HG02970 (cell line): ENCODE results near the gene MBTPS2.
"Not testable (repeated sequence)": the region's sequence is repeated elsewhere in the genome, so short reads cannot be mapped to it uniquely, and the experiment has no call there.

Experiments used
- ATAC-seq: cut with Tn5 transposase; IDR thresholded peaks from one replicate; pipeline ENCODE4 v1.9.1; 2021; ENCODE audit warnings: mild to moderate bottlenecking, moderate library complexity, moderate number of reproducible peaks; ENCODE audit not compliant: unreplicated experiment, low FRiP score

MBTPS2 gene

GRCh38 chrX:21839334-21840192 is at the start of gene MBTPS2:
TSS of gene MBTPS2 (plus strand) at chrX:21839617. CDS start at chrX:21839735, 118 bp downstream.
- ATAC-seq, result peak; percentile 70

- ATAC-seq, result no peak
These were observed 40.7 kb upstream of the MBTPS2 start for GRCh38 chrX:21798677-21799219.

DNA sequence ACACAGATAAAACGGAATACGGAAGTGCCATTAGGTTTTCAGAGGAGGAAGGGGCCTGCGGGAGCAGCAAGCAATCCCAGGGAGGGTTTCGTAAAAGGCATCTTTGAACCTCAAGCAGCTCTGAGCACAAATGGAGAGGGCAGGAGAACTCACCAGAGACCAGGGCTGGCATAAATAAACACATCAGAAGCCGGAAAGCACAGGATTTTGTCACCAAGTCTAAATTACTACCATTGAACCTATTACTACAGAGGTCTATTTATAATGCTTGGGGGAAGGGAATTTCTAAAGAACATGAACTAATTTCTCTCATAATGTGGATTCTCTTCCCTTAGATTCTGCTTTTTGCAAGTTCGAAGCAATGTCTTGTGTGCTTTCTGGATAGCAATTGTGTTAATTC is 39.6 kb upstream of the MBTPS2 start:
- no peak for ATAC-seq

- no peak for ATAC-seq
These were observed 39.1 kb upstream of the MBTPS2 start for GRCh38 chrX:21800344-21800770.

- ATAC-seq, result no peak
These were observed 37.3 kb upstream of the MBTPS2 start for GRCh38 chrX:21802054-21802670.

DNA sequence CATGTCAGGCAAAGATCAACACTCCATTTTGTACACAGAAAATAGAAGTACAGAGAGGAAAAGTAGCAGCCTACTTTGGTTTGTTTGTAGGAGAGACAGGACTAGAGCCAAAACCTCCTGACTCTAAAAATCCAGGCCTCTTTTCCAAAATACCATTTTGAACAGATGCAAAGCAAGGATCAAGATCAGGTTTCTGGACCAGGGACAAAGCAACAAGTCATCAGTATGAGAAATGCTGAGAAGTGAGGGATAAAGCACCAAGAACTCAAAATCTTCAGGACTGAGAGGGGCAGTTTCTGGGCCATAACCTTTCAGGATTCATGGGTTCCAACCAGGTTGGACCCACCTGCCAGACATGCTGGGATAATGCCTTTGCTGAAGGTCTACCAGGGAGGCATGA is 36.6 kb upstream of the MBTPS2 start:
- no peak for ATAC-seq

DNA sequence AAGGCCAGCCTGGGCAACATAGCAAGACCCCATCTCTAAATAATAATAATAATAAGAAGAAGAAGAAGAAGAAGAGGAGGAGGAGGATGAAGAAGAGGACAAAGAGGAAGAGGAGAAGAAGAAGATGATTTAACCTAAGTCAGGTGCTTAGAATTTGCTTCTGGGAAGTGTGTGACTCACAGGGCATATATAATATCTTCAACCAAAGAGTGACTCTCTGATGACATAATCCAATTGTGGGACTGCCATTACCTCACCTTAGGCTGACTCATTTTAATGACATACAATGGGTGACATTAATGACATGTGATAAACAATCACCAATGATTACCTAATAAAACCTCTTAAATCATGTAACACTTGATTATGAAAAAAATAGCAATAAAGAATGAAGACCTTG is 32.7 kb upstream of the MBTPS2 start:
- no peak for ATAC-seq

DNA sequence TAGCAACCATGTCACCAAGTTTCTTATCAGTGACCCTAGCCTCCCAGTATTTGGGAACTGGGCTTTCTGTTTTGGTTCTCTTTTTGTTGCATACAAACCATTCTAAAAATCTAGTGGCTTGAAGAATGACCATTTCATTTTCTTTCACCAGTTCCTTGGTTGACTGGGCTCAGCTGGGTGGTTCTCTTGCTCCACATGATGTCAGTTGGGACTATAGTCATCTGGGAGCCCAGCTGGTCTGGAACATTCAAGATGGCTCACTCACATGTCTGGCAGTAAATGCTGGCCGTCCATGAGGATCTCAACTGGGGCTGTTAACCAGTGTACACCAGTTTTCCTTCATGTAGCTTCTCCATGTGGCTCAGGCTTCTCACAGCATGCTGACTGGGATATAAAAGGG is 27.6 kb upstream of the MBTPS2 start:
- ATAC-seq, result no peak

DNA sequence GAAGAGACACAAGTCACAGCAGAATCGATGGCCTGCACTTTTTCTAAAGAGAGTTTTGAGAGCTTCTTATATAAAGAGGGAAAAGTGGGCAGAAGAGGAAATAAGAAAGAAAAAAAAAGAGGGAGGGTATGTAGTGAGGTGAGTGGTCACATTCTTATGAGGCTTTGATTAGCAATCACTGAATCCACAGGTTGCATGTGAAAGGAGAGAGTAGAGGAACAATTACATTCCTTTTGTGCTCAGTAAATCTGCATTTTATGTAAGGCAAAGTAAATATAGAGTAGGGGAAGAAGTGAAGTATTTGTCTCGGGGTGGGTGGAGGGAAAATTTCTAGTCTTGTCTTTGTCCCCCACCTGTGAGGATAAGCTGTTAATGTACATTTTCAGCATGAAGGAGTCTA is 26.8 kb upstream of the MBTPS2 start:
- ATAC-seq, result no peak

DNA sequence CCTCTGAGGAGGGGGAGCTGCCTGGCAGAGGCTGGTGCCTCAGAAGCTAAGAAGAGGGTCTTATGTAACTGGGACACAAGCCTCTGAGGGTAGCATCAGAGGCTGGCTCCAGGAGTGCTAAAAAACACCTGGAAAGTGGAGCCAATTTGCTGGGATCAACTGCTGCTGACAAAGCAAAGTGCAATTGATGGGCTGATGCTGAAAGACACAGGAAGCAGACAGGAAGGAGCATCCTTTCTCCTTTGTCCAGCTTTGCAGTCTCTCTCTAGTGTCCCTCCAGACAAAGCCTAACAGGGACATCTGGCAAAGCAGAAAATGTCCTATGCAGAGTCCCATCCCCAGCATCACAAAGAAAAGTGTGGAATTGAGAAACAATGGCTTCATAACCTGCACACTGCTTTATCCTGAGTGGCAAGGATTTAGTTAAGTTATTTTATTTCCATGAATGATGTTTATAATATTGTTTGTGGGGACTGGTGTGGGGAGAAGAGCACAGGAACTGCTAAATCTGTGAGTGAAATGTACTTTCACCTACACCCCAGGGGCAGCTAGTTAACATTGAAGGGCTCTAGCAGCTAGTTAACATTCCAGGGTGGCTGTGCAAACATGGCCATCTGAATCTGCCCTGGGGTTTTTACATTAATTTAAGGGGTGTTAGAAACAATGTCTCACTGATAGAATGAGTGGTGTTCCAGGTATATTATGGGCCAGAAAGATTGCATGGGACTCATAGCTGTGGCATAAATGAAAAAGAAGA is 25.6 kb upstream of the MBTPS2 start:
- ATAC-seq, result no peak

GRCh38 chrX:21816136-21816535 is 23.3 kb upstream of the MBTPS2 start:
- ATAC-seq, result no peak

GRCh38 chrX:21820170-21820569 is 19.2 kb upstream of the MBTPS2 start:
- not testable (repeated sequence) for ATAC-seq

DNA sequence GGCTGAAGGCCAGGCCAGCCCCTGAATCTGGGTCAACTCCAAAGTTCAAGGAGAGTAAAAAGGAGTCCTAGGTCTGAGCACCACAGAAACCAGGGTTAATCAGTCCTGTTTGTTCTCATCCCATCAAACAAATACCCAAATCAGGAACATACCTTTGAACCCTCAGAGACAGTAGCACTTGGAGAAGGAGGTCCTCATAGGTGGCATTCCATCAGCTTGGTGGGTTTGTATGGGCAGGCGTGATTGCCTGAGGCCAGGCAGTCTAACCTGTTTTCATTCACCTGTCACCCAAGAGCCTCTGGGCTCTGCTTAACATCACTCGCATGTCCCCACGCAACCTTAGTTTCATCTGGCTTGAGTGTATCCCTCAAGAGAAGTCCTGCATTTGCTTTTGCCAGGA is 17.5 kb upstream of the MBTPS2 start:
- no peak for ATAC-seq

- ATAC-seq, result no peak
These were observed 7.9 kb upstream of the MBTPS2 start for GRCh38 chrX:21831496-21831895.

DNA sequence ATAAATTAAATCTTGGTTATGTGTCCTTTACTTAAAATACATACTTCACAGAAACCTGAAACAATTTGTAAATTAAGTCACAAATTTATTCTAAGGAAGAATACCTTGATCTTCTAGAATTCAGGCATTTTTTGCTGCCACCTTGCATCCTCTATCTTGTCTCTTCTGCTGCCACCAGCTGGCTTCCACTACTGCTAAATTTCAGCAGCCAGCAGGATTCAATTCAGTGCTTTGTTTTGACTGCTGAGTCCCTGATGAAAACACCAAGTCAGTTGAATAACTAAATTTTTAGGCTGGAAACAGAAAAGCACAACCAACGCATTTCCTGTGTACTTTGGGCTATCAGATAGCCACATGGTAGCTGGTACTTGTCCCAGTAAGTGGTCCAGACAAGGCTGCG is 2.4 kb upstream of the MBTPS2 start:
- ATAC-seq, result no peak

DNA sequence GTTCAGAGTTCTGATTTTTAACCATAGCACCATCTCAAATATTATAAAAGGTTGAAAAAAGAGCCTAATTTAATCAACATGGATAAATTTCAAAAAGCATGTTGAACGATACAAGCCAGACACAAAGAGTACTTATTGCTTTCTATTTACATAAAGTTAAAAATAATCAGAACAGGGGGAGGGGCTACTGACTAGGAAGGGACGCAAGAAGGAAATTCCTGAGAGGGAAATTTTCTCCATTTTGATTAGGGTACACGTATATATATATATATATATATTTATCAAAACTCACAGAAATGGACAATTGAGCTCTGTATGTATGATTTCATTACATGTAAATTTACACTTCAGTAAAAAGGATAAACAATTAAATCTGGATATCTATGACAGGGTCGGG is 482 bp upstream of the MBTPS2 start:
- ATAC-seq, result no peak

DNA sequence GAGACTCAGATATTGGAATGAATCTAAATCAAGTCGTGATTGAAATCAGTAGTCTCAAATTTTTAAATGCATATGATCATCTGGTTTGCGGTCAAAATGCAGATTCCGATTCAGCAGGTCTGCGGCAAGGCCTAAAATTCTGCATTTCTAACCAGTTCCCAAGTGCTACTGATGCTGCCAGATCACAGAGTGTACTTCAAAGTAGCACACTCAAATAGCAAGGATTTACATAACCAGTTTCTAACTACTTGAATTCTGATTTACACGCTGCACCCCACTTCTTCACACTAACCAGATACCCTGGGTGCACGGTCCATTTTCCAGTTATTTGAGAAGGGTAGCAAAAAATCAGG is 752 bp downstream of the MBTPS2 start:
- ATAC-seq, result no peak

- no peak for ATAC-seq
These were observed 3.8 kb downstream of the MBTPS2 start for GRCh38 chrX:21843179-21843578.

GRCh38 chrX:21845096-21845495 is 5.7 kb downstream of the MBTPS2 start:
- ATAC-seq, result no peak

GRCh38 chrX:21847342-21847741 is 7.9 kb downstream of the MBTPS2 start:
- ATAC-seq, result no peak

GRCh38 chrX:21853578-21853977 is 14.2 kb downstream of the MBTPS2 start:
- no peak for ATAC-seq
